Nephron (organoid): ENCODE data around the gene TPPP.
A peak's percentile ranks its signal among the peaks of the same experiment; 100 is the strongest.

Source experiments
- H3K27ac Mint-ChIP-seq, 3 experiments: 2 replicates each; pipeline ENCODE4 v1.8.0; 2020; ENCODE audit warnings: mixed read lengths in 3 of 3, mild to moderate bottlenecking in 2 of 3, moderate library complexity in 1 of 3
- H3K27me3 Mint-ChIP-seq: 2 replicates; pipeline ENCODE4 v1.8.0; 2021; ENCODE audit warnings: low read depth, mild to moderate bottlenecking, moderate library complexity, mixed read lengths
- H3K36me3 Mint-ChIP-seq: 2 replicates; pipeline ENCODE4 v1.8.0; 2020; ENCODE audit warnings: low read depth, mixed read lengths
- H3K4me1 Mint-ChIP-seq: 2 replicates; pipeline ENCODE4 v1.8.0; 2020; ENCODE audit warnings: mixed read lengths
- H3K4me3 Mint-ChIP-seq, 3 experiments: 2 replicates each; pipeline ENCODE4 v1.8.0; 2020; ENCODE audit warnings: mild to moderate bottlenecking in 3 of 3, mixed read lengths in 3 of 3, moderate library complexity in 2 of 3
- H3K9me3 Mint-ChIP-seq: 2 replicates; pipeline ENCODE4 v1.8.0; 2020; ENCODE audit warnings: mixed read lengths
- TF ChIP-seq, protein P1 (sequence below), 3 experiments: fragments of 200-600 bp; sonication (generic); IDR thresholded peaks; one replicate each; pipeline ENCODE4 v1.5.0; 2021; ENCODE audit warnings: antibody characterized with exemption in 3 of 3; ENCODE audit not compliant: unreplicated experiment in 3 of 3

The TPPP gene

DNA sequence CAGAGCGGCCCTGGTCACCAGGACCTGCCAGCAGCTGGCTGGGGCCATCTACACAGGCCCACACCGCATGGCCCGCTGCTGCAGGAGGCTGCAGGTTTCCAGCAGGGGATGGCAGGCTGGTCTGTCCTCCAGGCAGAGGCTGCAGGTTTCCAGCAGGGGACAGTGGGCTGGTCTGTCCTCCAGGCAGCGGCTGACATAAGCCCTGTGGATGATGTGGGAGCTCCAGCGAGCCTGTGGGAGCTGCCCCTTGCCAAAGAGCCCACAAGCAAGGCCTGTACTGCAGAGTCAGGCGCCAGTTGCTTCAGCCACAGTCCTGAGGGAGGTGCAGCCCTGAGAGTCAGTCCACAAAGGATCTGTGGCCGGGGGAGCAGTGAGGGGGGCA lies 18.5 kb downstream of the TPPP start:
- Mint-ChIP-seq H3K4me3 (no peak overlapping the region), H3K27me3 (peaks cover 14% of the 10 kb centered on the region)

DNA sequence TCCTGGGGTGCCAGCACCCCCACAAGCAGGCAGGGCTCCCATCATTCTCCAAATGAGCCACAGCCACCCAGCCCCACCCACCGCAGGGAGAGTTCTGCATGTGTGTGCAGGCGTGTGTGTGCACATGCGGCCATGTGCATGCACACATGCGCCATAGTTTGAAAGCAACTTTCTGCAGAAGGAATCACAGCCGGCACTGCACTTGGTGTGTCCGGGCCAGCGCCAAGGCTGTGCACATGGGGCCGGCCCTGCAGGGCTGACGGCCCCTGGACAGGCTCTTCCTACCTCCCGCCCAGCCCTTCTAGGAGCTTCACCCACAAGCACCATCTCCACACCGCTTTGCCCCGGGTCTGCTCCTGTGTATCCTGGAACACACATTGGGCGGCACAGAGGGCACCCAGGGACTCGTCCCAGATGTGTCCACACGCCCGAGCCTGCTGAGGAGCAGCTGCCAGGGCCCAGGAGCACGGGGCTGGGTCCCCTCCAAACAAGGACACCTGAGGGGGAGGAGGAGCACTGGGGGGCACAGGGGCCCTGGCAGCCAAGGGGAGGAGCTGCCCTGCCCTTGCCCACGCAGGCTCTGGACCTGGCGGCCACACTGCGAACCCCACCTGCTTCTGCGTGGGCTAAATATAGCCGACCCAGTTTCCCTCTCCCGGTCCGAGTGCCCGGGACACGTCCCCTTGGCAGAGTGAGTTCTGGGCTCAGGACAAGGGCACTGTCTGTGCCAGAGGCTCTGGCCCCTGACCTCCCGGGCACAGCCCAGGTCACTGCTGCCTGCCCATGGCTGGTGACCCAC lies 19.1 kb downstream of the TPPP start:
- no peaks in the 10 kb centered on the region for H3K9me3 Mint-ChIP-seq
- H3K4me1 Mint-ChIP-seq: peaks cover 8% of the 10 kb centered on the region
- no peak overlapping the region for H3K4me3 Mint-ChIP-seq
- no peak overlapping the region for H3K27ac Mint-ChIP-seq
- H3K36me3 Mint-ChIP-seq: no peaks in the 10 kb centered on the region
- peaks cover 14% of the 10 kb centered on the region for H3K27me3 Mint-ChIP-seq
- TF ChIP-seq, protein P1, sequence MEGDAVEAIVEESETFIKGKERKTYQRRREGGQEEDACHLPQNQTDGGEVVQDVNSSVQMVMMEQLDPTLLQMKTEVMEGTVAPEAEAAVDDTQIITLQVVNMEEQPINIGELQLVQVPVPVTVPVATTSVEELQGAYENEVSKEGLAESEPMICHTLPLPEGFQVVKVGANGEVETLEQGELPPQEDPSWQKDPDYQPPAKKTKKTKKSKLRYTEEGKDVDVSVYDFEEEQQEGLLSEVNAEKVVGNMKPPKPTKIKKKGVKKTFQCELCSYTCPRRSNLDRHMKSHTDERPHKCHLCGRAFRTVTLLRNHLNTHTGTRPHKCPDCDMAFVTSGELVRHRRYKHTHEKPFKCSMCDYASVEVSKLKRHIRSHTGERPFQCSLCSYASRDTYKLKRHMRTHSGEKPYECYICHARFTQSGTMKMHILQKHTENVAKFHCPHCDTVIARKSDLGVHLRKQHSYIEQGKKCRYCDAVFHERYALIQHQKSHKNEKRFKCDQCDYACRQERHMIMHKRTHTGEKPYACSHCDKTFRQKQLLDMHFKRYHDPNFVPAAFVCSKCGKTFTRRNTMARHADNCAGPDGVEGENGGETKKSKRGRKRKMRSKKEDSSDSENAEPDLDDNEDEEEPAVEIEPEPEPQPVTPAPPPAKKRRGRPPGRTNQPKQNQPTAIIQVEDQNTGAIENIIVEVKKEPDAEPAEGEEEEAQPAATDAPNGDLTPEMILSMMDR (IDR thresholded peaks at IDR 0.05; ENCODE audit: unreplicated experiment in 3 of 3): no peak

More for the DNA sequence above, 18.5 kb downstream of the TPPP start:
- Mint-ChIP-seq H3K36me3 (no peaks in the 10 kb centered on the region), H3K9me3 (no peaks in the 10 kb centered on the region), H3K27ac (no peak overlapping the region), H3K4me1 (peaks cover 8% of the 10 kb centered on the region)
- TF ChIP-seq, protein P1 (IDR thresholded peaks at IDR 0.05; ENCODE audit: unreplicated experiment in 3 of 3): no peak

DNA sequence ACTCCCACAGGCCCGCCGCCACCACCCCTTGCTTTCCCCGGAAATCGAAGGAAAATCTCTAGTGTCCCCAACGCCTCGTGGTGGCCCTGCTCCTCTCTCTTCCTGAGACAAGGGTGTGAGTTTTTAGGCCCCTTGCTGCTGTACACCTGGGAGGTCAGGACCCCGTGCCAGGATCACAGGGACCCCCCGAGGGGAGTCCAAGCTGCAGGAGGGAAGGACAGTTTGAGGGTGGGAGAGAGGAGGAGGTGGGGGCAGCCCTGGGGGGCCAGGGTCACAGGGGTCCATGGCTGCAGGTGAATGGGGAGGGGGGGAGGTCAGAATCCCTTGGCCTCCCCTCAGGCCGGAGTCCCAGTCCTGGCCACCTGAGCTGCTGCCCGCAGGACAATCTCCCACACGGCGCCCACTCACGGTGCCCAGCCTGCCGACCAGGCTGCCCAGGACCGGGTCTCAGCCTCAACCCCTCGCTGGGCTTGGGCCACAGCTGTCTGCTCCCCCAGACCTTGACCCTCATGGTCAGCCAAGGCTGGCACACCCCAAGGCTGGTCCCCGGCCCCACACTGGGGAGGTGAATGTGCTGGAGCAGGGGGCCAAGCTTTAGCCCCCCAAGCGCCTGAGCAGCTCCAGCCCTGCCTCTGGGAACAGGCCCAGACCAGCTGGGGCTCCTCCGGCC lies 19.9 kb downstream of the TPPP start:
- Mint-ChIP-seq H3K36me3 (no peaks in the 10 kb centered on the region), H3K27ac (peak overlapping the region; percentile 78 to 89 (median 86)), H3K9me3 (no peaks in the 10 kb centered on the region), H3K4me3 (peak overlapping the region in 1 of 3 experiments; percentile 45), H3K27me3 (peaks cover 14% of the 10 kb centered on the region), H3K4me1 (peaks cover 8% of the 10 kb centered on the region)
- TF ChIP-seq, protein P1 (IDR thresholded peaks at IDR 0.05; ENCODE audit: unreplicated experiment in 3 of 3): no peak

DNA sequence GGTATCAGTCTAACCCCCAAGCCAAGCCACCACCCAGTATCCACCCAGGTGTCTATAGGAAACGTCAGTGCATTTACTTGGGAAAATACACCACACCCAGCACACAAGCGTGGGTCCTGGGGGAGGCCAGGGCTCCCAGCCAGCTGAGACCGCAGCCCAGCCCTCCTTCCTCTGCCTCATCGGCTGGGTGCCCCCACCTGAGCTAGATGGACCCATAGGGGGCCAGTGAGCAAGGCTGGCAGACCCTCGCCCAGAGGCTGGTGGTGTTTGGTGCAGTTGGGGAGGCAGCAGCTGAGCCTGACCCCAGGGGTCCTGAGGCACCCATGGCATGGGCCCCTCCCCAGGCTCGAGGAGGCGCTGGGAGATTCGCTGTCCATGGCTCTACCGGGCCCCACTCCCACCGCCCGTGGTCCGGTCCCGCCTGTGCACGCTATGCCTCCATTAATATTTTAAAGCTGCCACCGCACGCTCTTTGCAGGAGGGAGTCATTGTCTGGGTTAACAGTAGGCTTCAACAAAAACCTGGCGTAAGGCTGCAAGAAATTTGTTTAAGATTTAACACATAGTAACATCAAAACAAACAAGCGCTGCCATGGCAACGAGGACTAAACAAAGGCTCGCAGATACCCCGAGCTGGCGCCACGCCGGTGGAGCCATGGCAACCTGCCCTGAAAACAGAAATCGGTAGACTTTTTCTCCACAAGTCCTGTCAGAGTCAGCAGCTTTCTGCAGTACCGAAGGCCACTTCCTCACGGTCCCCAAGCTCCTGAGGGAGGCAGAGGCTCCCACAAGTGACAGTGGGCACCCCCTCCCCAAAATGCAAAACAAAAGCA lies 20.6 kb downstream of the TPPP start:
- Mint-ChIP-seq H3K4me1 (peaks cover 8% of the 10 kb centered on the region), H3K9me3 (no peaks in the 10 kb centered on the region), H3K4me3 (peak overlapping the region; percentile 13 to 55 (median 45)), H3K27me3 (peaks cover 14% of the 10 kb centered on the region), H3K27ac (peak overlapping the region; percentile 78 to 89 (median 86)), H3K36me3 (peaks cover 2% of the 10 kb centered on the region)
- TF ChIP-seq, protein P1 (IDR thresholded peaks at IDR 0.05; ENCODE audit: unreplicated experiment in 3 of 3): no peak

DNA sequence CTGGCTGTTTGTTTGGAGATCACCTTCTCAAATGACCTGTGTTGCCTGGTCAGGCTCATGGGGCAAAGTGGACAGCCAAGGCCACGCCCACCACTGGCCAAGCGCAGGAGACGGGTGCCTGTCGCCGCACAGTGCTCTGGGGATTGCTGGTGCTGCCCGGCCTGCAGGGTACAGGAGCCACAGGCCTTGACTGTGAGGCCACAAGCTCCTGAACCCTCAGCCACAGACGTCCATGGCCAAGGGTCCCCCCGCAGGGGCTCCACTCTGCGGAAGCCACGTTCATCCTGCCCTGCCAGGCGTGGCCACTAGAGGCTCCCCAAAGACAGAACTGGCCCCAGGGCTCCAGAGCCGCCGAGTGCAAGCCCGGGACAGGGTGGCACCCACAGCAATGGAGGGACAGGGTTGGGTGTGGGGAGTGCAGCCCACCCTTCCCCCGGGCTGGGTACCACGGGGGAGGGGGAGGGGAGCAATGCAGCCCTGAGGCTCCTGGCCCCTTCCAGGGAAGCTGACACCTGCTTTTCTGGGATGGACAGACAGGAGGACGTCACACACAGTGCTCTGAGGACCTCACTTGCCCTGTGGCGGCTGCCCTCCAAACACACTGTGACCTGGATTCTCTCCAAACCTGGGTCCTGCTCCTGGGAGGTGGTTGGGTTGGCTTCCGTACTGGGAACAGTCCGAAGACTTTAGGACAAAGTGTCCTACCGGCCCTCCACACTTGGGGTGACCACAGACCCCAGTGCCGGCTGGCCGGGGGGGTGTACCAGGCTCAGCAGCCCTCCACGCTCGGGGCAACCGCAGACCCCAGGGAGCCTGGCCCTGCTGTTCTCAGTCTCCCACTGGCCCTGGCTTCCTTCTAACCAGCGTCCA lies 21.5 kb downstream of the TPPP start:
- Mint-ChIP-seq H3K4me1 (peaks cover 8% of the 10 kb centered on the region), H3K9me3 (no peaks in the 10 kb centered on the region), H3K27me3 (peaks cover 14% of the 10 kb centered on the region), H3K27ac (no peak overlapping the region), H3K36me3 (peaks cover 11% of the 10 kb centered on the region), H3K4me3 (no peak overlapping the region)
- TF ChIP-seq, protein P1 (IDR thresholded peaks at IDR 0.05; ENCODE audit: unreplicated experiment in 3 of 3): peak; percentile 87 to 91 (median 91)
